ENCODE data around the gene DTHD1.

The DTHD1 gene

DNA sequence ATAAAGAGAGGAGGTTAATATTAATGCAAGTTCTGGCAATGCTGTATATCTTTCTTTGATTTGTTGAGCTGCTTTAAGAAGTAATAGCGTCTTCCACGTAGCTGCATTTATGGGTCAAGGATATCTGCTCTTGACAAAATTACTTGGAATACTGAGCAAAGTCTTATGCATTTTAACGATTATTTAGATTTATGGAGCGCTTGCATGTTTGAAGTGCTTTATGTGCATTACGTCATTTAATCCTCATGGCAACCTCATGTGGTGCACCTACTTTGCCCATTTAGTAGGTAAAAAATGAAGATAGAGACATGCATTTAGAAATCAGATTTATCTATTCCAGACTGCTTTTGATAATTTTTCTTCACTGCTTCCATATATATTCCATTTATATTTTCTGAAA lies 46.0 kb downstream of the DTHD1 start:
- H3K4me3 ChIP-seq (ENCODE audit: low read depth, low read length): no peak overlapping the region
- DNase-seq (ENCODE audit: low read depth): no peak
- TF ChIP-seq CTCF (conservative IDR thresholded peaks at IDR 0.05; ENCODE audit: low read depth, low read length): no peak

DNA sequence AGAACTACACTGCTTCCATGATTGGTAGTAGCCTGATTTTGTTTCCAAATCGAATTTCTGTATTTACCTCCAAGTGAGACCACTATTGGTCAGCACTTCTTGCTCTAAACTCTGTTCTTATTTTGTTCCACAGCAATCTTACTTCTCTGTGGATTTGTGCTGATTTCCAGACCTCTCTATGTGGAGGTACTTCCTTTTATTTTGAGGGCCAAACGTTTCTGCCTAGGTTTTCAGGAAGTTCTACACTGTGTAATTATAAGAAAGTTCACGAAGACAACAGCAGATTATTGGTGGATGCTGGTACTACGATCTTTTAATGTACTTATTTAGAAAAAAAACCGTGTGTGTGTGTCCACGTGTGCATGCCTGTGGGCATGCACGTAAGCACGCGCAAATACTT lies 46.7 kb downstream of the DTHD1 start:
- no peak overlapping the region for H3K4me3 ChIP-seq (ENCODE audit: low read depth, low read length)
- no peak for DNase-seq (ENCODE audit: low read depth)
- TF ChIP-seq CTCF (conservative IDR thresholded peaks at IDR 0.05; ENCODE audit: low read depth, low read length): no peak

DNA sequence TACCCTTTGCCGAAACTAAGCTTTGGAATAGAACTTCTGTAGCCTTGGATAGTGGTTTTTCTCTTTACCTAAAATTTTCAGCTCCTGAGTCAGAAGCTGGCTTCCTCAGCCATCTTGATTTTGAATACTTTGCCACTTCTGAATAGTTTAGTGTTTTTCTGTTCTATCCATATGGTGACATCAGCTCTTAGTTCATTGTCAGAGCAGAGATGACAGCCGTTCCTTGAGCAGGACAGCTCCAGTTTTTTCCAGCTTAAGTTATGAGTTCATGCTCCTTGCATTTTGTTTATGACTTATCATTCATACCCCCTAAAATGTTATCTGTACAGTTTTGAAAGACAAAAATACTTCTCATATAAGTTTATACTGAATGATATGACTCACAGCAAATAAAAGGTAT lies 47.8 kb downstream of the DTHD1 start:
- H3K4me3 ChIP-seq (ENCODE audit: low read depth, low read length): no peak overlapping the region
- TF ChIP-seq CTCF (conservative IDR thresholded peaks at IDR 0.05; ENCODE audit: low read depth, low read length): no peak
- DNase-seq (ENCODE audit: low read depth): no peak

DNA sequence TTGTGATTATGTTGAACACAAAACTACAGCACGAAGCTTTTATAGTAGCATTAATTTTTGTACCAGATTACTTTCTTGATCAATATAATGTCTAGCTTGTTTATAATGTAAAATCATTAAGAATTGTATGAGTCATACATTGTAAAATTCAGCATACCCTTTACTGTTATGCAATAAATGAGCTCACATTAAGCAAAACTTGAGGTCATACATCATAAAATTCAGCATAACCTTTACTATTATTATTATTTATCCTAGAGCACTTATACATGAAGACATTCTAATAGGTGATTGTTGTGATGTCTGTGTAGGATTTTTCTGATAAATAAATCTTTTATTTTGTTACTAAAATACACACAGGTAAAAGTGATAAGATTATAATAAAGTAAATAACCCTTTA lies 49.4 kb downstream of the DTHD1 start:
- TF ChIP-seq CTCF (conservative IDR thresholded peaks at IDR 0.05; ENCODE audit: low read depth, low read length): no peak
- no peak for DNase-seq (ENCODE audit: low read depth)
- H3K4me3 ChIP-seq (ENCODE audit: low read depth, low read length): no peak overlapping the region

DNA sequence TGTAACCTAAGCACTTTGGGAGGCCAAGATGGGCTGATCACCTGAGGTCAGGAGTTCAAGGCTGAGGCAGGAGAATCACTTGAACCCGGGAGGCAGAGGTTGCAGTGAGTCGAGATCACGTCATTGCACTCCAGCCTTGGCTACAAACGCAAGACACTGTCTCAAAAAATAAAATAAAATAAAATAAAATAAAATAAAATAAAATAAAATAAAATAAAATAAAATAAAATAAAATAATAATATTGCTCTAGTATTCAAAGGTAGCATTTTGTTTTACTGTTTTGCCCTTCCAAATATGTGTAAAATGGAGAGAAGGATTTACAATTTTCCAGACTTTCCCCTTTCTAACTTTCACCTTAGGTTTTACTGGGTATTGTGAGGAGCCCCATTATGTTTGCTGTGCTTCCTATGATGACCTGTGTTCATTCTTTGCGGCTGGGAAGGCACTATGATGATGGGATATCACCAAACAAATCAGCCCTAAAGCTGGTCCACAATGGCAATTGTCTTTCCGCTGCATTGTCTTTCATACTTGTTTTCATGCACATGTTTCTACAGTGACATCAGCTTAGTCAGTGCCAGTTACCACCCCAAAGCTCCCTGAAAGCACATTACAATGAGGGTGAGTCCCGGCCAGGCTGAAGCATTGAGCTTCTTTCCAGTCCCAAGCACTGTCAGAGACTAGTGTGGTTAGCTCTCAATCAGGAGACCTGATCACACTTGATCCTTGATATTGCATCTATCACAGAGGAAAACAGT lies 50.8 kb downstream of the DTHD1 start:
- no peak overlapping the region for H3K4me3 ChIP-seq (ENCODE audit: low read depth, low read length)
- TF ChIP-seq CTCF (conservative IDR thresholded peaks at IDR 0.05; ENCODE audit: low read depth, low read length): no peak
- no peak for DNase-seq (ENCODE audit: low read depth)

DNA sequence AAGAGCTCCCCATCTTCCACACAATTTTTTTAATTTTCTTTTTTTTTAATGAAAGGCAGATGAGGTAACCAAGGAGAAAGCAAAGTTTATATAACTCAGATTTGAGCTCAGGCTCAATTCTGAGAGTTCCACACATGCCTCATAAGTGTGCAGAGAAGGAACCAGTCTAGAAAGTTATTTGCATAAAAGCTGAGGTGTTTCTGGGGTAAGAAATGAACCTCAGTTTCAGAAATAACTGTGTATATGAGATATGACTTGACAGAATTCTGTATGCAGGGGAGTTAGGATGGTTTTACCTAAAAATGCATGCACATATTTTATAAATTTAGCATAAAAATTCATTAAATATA lies 51.3 kb downstream of the DTHD1 start:
- H3K4me3 ChIP-seq (ENCODE audit: low read depth, low read length): no peak overlapping the region
- DNase-seq (ENCODE audit: low read depth): no peak
- TF ChIP-seq CTCF (conservative IDR thresholded peaks at IDR 0.05; ENCODE audit: low read depth, low read length): no peak

- no peak for DNase-seq (ENCODE audit: low read depth)
Measured at GRCh38 chr4:36333303-36333877, 52.0 kb downstream of the DTHD1 start.

More at GRCh38 chr4:36333303-36333877, 52.0 kb downstream of the DTHD1 start:
- H3K4me3 ChIP-seq (ENCODE audit: low read depth, low read length): no peak overlapping the region
- no peak for TF ChIP-seq CTCF (conservative IDR thresholded peaks at IDR 0.05; ENCODE audit: low read depth, low read length)
